ENCODE measurements around the gene GRIP1. TPM values are rescaled to one million over a fixed set of nuclear protein-coding genes. Genes with fewer than 3 reads are reported as not detected.

The GRIP1 gene
- total RNA-seq, 2 donors from 2014 or later: 0.28 TPM; not detected in 1

DNA sequence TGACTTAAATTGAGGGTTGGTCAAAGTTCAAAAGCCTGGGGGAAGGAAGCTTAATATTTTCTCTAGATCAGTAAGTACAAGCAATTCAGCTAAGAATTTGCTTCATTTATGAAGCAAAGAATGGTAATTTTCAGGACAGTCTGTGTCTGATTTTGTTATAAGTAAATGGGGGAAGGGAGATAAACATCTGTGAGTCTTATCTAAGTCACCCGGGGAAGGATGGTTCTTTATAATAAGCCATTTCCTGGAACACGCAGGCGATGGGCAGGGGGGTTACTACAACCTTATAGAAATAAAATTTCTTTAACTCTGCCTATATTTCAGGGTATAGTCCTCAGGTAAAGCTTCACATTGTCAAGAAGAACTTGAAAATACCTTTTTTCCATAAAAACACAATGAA lies 333.7 kb downstream of the GRIP1 start:
- H3K4me3 ChIP-seq: no peak overlapping the region
- TF ChIP-seq, protein P1, sequence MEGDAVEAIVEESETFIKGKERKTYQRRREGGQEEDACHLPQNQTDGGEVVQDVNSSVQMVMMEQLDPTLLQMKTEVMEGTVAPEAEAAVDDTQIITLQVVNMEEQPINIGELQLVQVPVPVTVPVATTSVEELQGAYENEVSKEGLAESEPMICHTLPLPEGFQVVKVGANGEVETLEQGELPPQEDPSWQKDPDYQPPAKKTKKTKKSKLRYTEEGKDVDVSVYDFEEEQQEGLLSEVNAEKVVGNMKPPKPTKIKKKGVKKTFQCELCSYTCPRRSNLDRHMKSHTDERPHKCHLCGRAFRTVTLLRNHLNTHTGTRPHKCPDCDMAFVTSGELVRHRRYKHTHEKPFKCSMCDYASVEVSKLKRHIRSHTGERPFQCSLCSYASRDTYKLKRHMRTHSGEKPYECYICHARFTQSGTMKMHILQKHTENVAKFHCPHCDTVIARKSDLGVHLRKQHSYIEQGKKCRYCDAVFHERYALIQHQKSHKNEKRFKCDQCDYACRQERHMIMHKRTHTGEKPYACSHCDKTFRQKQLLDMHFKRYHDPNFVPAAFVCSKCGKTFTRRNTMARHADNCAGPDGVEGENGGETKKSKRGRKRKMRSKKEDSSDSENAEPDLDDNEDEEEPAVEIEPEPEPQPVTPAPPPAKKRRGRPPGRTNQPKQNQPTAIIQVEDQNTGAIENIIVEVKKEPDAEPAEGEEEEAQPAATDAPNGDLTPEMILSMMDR (IDR thresholded peaks at IDR 0.05): no peak
- H3K27ac ChIP-seq: no peak overlapping the region
- H3K27me3 ChIP-seq (replicated peaks; ENCODE audit: insufficient read depth): no peaks in the 10 kb centered on the region
- H3K36me3 ChIP-seq: peaks cover 17% of the 10 kb centered on the region
- H3K4me1 ChIP-seq (ENCODE audit: control insufficient read depth in 1 of 2, low read depth in 2 of 2): no peaks in the 10 kb centered on the region
- DNase-seq (ENCODE audit: low spot score) (no peak), ATAC-seq (ENCODE audit: insufficient number of reproducible peaks, low FRiP score, low read depth) (no peak)
- H3K9me3 ChIP-seq: peaks cover 8% of the 10 kb centered on the region

DNA sequence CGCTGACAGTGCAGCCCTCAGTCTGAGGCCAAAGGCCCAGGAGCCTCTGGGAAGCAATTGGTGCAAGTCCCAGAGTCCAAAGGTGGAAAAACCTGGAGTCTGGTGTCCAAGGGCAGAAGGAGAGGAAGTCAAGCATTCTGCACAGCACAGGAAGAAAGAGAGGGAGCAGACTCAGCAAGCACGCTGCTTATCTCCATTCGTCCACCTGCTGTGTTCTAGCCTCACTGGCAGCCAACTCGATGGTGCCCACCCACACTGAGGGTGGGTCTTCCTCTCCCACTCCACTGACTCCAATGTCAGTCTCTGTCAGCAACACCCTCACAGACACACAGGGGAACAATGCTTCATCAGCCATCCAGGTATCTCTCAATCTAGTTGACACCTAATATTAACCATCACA lies 337.8 kb downstream of the GRIP1 start:
- no peak overlapping the region for H3K27ac ChIP-seq
- H3K4me3 ChIP-seq: no peak overlapping the region
- TF ChIP-seq, protein P1 (IDR thresholded peaks at IDR 0.05): no peak
- no peak for DNase-seq (ENCODE audit: low spot score)
- no peak for ATAC-seq (ENCODE audit: insufficient number of reproducible peaks, low FRiP score, low read depth)
- peaks cover 8% of the 10 kb centered on the region for H3K9me3 ChIP-seq
- no peaks in the 10 kb centered on the region for H3K27me3 ChIP-seq (replicated peaks; ENCODE audit: insufficient read depth)
- no peaks in the 10 kb centered on the region for H3K4me1 ChIP-seq (ENCODE audit: control insufficient read depth in 1 of 2, low read depth in 2 of 2)
- H3K36me3 ChIP-seq: peaks cover 23% of the 10 kb centered on the region

DNA sequence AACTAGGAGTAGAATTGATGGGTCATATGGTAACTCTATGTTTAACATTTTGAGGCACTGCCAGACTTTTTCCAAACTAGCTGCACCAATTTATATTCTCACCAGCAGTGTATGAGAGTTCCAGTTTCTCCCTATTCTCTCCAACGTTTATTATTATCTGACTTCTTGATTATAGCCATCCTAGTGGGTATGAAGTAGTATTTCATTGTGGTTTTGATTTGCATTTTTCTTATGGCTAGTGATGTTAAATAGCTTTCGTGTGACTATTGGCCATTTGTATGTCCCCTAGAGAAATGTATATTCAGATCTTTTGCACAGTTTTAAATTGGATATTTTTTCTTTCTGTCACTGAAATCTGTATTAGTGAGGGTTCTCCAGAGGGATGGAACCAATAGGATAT lies 338.7 kb downstream of the GRIP1 start:
- peaks cover 23% of the 10 kb centered on the region for H3K36me3 ChIP-seq

DNA sequence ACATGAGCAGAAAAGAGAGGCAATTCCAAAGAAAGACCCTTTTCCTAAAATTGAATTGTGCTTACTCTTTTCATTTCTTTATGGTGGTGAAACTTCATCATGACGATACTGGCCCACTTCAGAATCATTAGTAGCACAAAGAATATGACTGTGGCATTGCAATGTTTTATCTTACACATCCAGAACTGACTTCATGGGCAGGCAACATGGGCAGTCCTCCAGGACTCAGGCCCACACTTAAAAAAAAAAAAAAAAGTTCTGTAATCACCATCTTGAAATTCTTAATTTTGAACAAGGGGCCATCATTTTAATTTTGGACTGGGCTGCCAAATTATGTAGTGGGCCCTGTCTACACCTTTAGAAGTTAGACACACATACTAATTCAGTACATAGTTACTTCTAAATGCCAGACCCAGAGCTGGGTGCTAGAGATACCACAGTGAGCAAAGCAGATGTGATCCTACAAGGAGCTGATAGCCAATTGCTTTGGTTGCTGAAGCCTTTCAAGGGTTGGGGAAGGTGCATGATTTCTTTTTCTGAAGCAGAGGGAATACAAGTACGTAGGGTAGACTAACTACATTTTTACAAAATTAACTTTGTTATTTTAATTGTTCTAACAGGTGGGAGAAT lies 341.4 kb downstream of the GRIP1 start:
- Histone ChIP-seq H3K4me1 (ENCODE audit: control insufficient read depth in 1 of 2, low read depth in 2 of 2) (no peaks in the 10 kb centered on the region), H3K36me3 (peaks cover 16% of the 10 kb centered on the region), H3K4me3 (no peak overlapping the region), H3K27ac (no peak overlapping the region), H3K9me3 (peaks cover 8% of the 10 kb centered on the region), H3K27me3 (replicated peaks; ENCODE audit: insufficient read depth) (no peaks in the 10 kb centered on the region)
- TF ChIP-seq, protein P1 (IDR thresholded peaks at IDR 0.05): no peak
- no peak for DNase-seq (ENCODE audit: low spot score)
- ATAC-seq (ENCODE audit: insufficient number of reproducible peaks, low FRiP score, low read depth): no peak

More for the DNA sequence above, 338.7 kb downstream of the GRIP1 start:
- DNase-seq (ENCODE audit: low spot score) (no peak), ATAC-seq (ENCODE audit: insufficient number of reproducible peaks, low FRiP score, low read depth) (no peak)
- Histone ChIP-seq H3K4me1 (ENCODE audit: control insufficient read depth in 1 of 2, low read depth in 2 of 2) (no peaks in the 10 kb centered on the region), H3K4me3 (no peak overlapping the region), H3K9me3 (peaks cover 8% of the 10 kb centered on the region), H3K27me3 (replicated peaks; ENCODE audit: insufficient read depth) (no peaks in the 10 kb centered on the region), H3K27ac (no peak overlapping the region)
- TF ChIP-seq, protein P1 (IDR thresholded peaks at IDR 0.05): no peak

DNA sequence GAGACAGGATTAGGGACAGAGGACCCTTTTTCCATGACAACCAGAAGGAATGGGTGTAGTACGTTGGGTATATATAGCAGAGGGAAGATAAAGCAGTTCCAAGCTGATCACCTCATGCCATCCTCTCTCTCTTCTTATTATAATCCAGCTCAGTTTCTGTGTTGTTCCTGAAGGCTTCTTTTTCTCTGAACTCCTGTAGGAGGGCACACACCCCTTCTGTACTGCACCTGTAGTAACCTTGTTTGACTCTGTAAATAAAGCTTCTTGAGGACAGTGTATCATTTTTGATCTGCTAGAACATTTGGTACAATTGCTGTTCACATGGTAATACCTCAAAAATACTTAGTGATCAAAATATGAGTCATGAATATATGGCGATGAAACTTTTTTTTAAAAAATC lies 343.1 kb downstream of the GRIP1 start:
- ATAC-seq (ENCODE audit: insufficient number of reproducible peaks, low FRiP score, low read depth): no peak
- TF ChIP-seq, protein P1 (IDR thresholded peaks at IDR 0.05): no peak
- Histone ChIP-seq H3K27me3 (replicated peaks; ENCODE audit: insufficient read depth) (no peaks in the 10 kb centered on the region), H3K4me3 (no peak overlapping the region), H3K4me1 (ENCODE audit: control insufficient read depth in 1 of 2, low read depth in 2 of 2) (no peaks in the 10 kb centered on the region), H3K36me3 (peaks cover 8% of the 10 kb centered on the region), H3K27ac (no peak overlapping the region), H3K9me3 (no peaks in the 10 kb centered on the region)
- no peak for DNase-seq (ENCODE audit: low spot score)

All from thoracic aorta (tissue), 2 donors.